PC-3 (cell line): ENCODE data around the gene SRRM2. TPM values are rescaled to one million over a fixed set of nuclear protein-coding genes. Genes with fewer than 3 reads are reported as not detected.

ENCODE experiments used
- ATAC-seq: fragments of 200-7000 bp; cut with Tn5 transposase; 2 replicates; pipeline ENCODE4 v1.9.1; 2020; ENCODE audit warnings: mild to moderate bottlenecking, moderate library complexity
- BruUV-seq: library from RNA; stranded (reverse); fragments of 400-500 nt; replicated peaks from 2 replicates; lab custom pipeline; 2021; lab: Mats Ljungman, UMichigan
- CTCF ChIA-PET: fragments of 300-600 bp; sonication (Branson Sonifier 250); formaldehyde crosslinking; loops from one replicate; lab custom pipeline; 2022; ENCODE audit warnings: antibody characterized with exemption; lab: Charles Lee
- POLR2A ChIA-PET: fragments of 300-600 bp; sonication (Branson Sonifier 250); formaldehyde crosslinking; loops from one replicate; lab custom pipeline; 2022; ENCODE audit warnings: antibody characterized with exemption; ENCODE audit not compliant: unreplicated experiment; lab: Charles Lee
- DNase-seq: peaks from one replicate; pipeline ENCODE4 v3.0.0-alpha.2; 2015
- H2AFZ ChIP-seq: fragments of 300-600 bp; sonication (generic); 2 replicates; pipeline ENCODE4 v1.6.0; 2016; ENCODE audit warnings: antibody characterized with exemption, low read length
- H3F3A ChIP-seq: fragments of 300-600 bp; sonication (generic); one replicate; pipeline ENCODE4 v1.6.0; 2017; ENCODE audit warnings: antibody characterized with exemption, low read length, control low read depth, mild to moderate bottlenecking; ENCODE audit not compliant: unreplicated experiment
- H3K27ac ChIP-seq: fragments of 300-600 bp; sonication (generic); 2 replicates; pipeline ENCODE4 v1.5.1; 2016; ENCODE audit warnings: mild to moderate bottlenecking, low read length
- H3K27me3 ChIP-seq: fragments of 300-600 bp; sonication (generic); 2 replicates; pipeline ENCODE4 v1.6.1; 2016; ENCODE audit warnings: low read length, mixed read lengths
- H3K36me3 ChIP-seq: fragments of 300-600 bp; sonication (generic); 2 replicates; pipeline ENCODE4 v1.6.1; 2016; ENCODE audit warnings: low read depth, mixed run types, low read length, mixed read lengths
- H3K4me1 ChIP-seq: fragments of 300-600 bp; sonication (generic); 2 replicates; pipeline ENCODE4 v1.5.1; 2016; ENCODE audit warnings: low read length; ENCODE audit not compliant: insufficient read depth
- H3K4me2 ChIP-seq: fragments of 300-600 bp; sonication (generic); 2 replicates; pipeline ENCODE4 v1.6.0; 2016; ENCODE audit warnings: low read length
- H3K4me3 ChIP-seq: fragments of 300-600 bp; sonication (generic); 2 replicates; pipeline ENCODE4 v1.5.1; 2016; ENCODE audit warnings: mild to moderate bottlenecking, low read length, mixed read lengths
- H3K79me2 ChIP-seq: fragments of 300-600 bp; sonication (generic); 2 replicates; pipeline ENCODE4 v1.6.1; 2017; ENCODE audit warnings: low read length, mixed read lengths
- H3K9ac ChIP-seq: fragments of 300-600 bp; sonication (generic); 2 replicates; pipeline ENCODE4 v1.6.0; 2016; ENCODE audit warnings: mild to moderate bottlenecking, low read length
- H3K9me2 ChIP-seq: fragments of 300-600 bp; sonication (generic); replicated peaks from 2 replicates; pipeline ENCODE4 v1.6.1; 2016; ENCODE audit warnings: mixed run types, low read length, mixed read lengths
- H3K9me3 ChIP-seq: fragments of 300-600 bp; sonication (generic); 2 replicates; pipeline ENCODE4 v1.6.1; 2016; ENCODE audit warnings: low read length, mixed read lengths
- H4K20me1 ChIP-seq: fragments of 300-600 bp; sonication (generic); 2 replicates; pipeline ENCODE4 v1.6.1; 2016; ENCODE audit warnings: low read length, mixed read lengths
- EZH2 ChIP-seq: fragments of 300-600 bp; sonication (generic); IDR thresholded peaks from one replicate; pipeline ENCODE4 v1.6.1; 2017; ENCODE audit warnings: antibody characterized with exemption, mild to moderate bottlenecking, low read length; ENCODE audit not compliant: unreplicated experiment
- EZH2phosphoT487 ChIP-seq: fragments of 300-600 bp; sonication (generic); IDR thresholded peaks from 2 replicates; pipeline ENCODE4 v1.6.1; 2018; ENCODE audit warnings: mild to moderate bottlenecking, antibody characterized with exemption, low read length, borderline replicate concordance
- intact Hi-C: fragments of 100-400 bp; cut with micrococcal nuclease; formaldehyde crosslinking; loops from 2 replicates; pipeline ENCODE4 v1.9.0; 2023
- total RNA-seq: library from RNA; depleted of rRNA; stranded (reverse); fragments of >200 nt; gene quantifications from 2 replicates; pipeline ENCODE4 v1.2.3, GENCODE V29; 2014
- TF ChIP-seq, protein P1 (sequence below): fragments of 300-600 bp; sonication (generic); conservative IDR thresholded peaks from 2 replicates; pipeline ENCODE4 v1.5.1; 2017; ENCODE audit warnings: antibody characterized with exemption, low read depth, mild to moderate bottlenecking, low read length

SRRM2 gene
- total RNA-seq, 1 experiment from 2014 or later, result 72.6 TPM

DNA sequence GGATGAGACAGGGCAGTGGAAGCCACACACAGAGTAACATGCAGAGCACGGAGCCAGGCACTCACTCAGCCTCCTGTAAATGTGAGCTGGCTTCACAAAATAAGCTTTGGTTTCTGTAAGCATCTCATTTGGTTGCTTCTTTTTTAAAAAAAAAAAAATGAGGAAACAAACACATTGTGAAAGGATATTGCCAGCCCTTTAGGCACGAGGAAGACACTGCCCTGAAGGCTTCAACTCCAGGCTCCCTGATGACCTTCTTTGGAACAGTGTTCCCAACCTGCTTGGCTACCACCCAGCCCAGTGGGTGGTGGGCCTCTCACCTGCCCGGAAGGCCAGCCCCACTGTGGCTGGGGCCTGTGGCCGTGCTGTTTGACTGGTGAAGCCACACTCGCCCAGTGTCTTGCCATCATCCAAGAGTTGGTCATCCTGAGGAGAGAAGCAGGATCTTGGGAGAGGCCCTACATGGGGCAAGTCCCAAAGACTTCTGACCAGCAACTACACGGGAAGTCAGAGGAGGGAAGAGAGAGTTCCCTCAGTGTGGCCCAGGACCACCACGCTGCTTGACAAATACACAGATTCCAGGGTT is 22.8 kb downstream of the SRRM2 start:
- DNase-seq (no peak), ATAC-seq (no peak)
- peaks cover 55% of the 10 kb centered on the region for H3K79me2 ChIP-seq
- peaks cover 7% of the 10 kb centered on the region for H3K36me3 ChIP-seq
- H3K4me3 ChIP-seq, result peak overlapping the region; percentile 96
- CTCF ChIA-PET, result no interaction called here
- H3K27ac ChIP-seq, result no peak overlapping the region
- no peaks in the 10 kb centered on the region for H3F3A ChIP-seq
- intact Hi-C loops, result loop anchor here (10.0 kb wide), 1 partner anchor 50 kb away; no protein-coding TSS in a partner anchor
- H4K20me1 ChIP-seq, result no peaks in the 10 kb centered on the region
- TF ChIP-seq EZH2, result no peak
- TF ChIP-seq EZH2phosphoT487, result no peak
- TF ChIP-seq, protein P1, sequence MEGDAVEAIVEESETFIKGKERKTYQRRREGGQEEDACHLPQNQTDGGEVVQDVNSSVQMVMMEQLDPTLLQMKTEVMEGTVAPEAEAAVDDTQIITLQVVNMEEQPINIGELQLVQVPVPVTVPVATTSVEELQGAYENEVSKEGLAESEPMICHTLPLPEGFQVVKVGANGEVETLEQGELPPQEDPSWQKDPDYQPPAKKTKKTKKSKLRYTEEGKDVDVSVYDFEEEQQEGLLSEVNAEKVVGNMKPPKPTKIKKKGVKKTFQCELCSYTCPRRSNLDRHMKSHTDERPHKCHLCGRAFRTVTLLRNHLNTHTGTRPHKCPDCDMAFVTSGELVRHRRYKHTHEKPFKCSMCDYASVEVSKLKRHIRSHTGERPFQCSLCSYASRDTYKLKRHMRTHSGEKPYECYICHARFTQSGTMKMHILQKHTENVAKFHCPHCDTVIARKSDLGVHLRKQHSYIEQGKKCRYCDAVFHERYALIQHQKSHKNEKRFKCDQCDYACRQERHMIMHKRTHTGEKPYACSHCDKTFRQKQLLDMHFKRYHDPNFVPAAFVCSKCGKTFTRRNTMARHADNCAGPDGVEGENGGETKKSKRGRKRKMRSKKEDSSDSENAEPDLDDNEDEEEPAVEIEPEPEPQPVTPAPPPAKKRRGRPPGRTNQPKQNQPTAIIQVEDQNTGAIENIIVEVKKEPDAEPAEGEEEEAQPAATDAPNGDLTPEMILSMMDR, result no peak
- H3K4me1 ChIP-seq, result peaks cover 20% of the 10 kb centered on the region
- no peak overlapping the region for H2AFZ ChIP-seq
- no peaks in the 10 kb centered on the region for H3K27me3 ChIP-seq
- H3K9ac ChIP-seq, result no peak overlapping the region
- H3K9me3 ChIP-seq, result no peaks in the 10 kb centered on the region
- POLR2A ChIA-PET, result no interaction called here
- H3K9me2 ChIP-seq, result no peaks in the 10 kb centered on the region
- no TSS peak for BruUV-seq
- peak overlapping the region; percentile 99 for H3K4me2 ChIP-seq

DNA sequence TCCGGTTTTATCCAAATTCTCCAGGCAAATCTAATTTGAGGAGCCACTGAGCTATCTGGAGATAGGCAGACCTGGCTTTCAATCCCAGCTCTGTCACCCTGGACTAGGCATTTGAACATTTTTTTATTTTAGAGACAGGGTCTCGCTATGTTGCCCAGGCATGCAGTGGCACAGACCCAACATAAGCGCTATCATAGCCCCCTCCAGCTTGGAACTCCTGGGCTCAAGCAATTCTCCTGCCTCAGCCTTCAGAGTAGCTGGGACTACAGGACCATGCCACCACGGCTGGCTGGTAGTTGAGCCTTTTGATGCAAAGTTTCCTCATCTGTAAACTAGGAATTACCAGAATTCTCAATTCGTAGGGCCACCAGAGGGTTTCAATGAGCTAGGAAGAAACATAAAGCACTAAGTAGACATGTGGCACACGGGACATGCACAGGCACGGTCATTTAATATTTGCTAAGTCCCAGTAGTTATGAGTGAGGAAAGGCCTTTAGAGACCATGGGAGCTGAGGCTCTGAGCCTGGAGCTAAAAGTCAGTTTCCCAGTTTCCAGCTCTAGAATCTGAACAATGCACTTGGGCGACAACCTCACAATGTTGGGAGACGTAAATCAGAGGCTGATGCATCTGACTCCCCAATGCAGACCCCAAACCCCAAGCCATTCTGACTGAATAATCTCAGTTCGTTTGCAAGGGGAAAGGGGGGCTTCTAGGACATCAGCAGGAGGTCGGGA is 23.5 kb downstream of the SRRM2 start:
- no peaks in the 10 kb centered on the region for H3F3A ChIP-seq
- ChIA-PET CTCF (interaction anchor here (0.7 kb wide), 1 partner anchor 92 kb away, joined by 3 read pairs; no protein-coding TSS in a partner anchor), POLR2A (no interaction called here)
- TF ChIP-seq EZH2, result no peak
- no peak for TF ChIP-seq EZH2phosphoT487
- TF ChIP-seq, protein P1, result no peak
- H3K79me2 ChIP-seq, result peaks cover 55% of the 10 kb centered on the region
- peaks cover 20% of the 10 kb centered on the region for H3K4me1 ChIP-seq
- no peak for ATAC-seq
- H3K9me2 ChIP-seq, result no peaks in the 10 kb centered on the region
- no peak for DNase-seq
- H3K36me3 ChIP-seq, result peaks cover 6% of the 10 kb centered on the region
- H3K27ac ChIP-seq, result no peak overlapping the region
- peak overlapping the region; percentile 99 for H3K4me2 ChIP-seq
- peak overlapping the region; percentile 96 for H3K4me3 ChIP-seq
- H3K9ac ChIP-seq, result peak overlapping the region; percentile 90
- BruUV-seq, result TSS peak; percentile 33
- no peaks in the 10 kb centered on the region for H3K27me3 ChIP-seq
- no peaks in the 10 kb centered on the region for H4K20me1 ChIP-seq
- intact Hi-C loops, result loop anchor here (10.0 kb wide), 1 partner anchor 49 kb away; no protein-coding TSS in a partner anchor
- no peak overlapping the region for H2AFZ ChIP-seq
- H3K9me3 ChIP-seq, result no peaks in the 10 kb centered on the region
